ENCODE measurements around the gene THEM4.

THEM4 gene

DNA sequence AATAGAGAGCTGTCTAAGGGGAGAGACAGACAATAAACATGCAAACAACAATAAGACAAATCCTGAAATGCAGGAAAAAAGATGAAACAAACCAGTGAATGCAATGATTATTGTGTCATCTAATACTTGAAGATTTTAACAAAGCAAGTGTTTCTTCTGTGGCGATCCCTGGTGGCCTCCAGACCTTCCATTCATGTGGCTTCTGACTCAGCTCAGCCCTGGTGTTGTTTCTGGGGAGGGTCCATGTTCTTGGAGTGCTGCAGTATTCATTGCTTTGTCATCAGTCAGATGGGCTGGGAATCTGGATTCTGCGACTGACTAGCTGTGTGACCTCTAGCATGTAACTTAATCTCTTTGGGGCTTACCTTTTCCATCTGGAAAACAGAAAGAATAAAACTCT lies 68.2 kb downstream of the THEM4 start:
- TF ChIP-seq GATA3 (IDR thresholded peaks at IDR 0.05; ENCODE audit: low read depth, low read length) = no peak
- TF ChIP-seq GATA2 (IDR thresholded peaks at IDR 0.05; ENCODE audit: low read depth, low read length) = no peak

- no peak for TF ChIP-seq GATA3 (IDR thresholded peaks at IDR 0.05; ENCODE audit: low read depth, low read length)
- TF ChIP-seq GATA2 (IDR thresholded peaks at IDR 0.05; ENCODE audit: low read depth, low read length) = no peak
Measured at GRCh38 chr1:151840421-151840820, 68.9 kb downstream of the THEM4 start.

DNA sequence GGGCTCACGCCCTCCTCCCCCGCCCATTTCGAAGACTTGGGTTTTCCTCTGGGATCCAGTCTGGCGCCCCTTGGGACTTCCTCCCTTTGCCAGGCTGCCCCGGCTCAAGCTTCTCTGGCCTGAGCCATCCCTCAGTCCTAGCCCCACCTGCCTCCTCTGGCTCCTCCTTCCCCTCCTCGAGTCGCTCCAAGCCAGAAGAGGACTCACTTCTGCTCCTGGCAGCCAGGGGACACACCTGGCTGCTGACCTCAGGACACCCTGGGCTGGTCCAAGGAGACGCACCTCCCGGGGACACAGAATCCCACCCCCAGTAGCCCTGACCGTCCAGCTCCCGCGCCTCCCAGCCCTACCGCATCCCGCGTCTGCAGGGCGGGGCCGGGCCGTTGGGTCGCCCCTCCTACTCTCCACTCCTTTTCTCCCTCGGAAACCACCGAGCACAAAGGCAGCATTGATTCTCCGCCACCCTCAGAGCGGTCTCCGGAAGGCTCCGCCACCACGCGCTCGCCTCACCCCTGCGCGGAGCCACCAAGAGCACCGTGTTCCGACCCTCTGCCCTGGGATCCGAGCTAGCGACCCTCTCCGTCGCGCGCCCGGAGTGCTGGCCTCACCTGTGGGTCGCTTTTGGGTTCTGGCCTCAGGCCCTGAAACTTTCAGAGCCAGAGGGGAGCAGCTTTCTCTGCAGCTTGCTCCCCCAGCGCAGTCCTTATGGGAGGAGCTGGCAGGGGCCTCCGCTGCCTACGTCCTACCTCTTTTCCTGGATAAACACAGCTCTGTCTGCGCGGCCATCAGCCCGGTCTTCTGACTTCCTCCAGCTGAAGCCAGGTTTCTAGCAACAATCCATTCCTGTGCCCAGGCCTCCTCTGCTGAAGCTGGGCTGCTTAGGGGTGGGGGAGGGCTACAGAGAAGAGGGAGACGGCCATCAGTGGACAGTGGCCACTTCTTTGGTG lies 69.6 kb downstream of the THEM4 start, which contains the start of gene C2CD4D:
C2CD4D (minus strand) TSS at position 364 of the 947 bp plus-strand sequence. CDS start 831 bp downstream, outside the sequence.
- no peak for TF ChIP-seq GATA3 (IDR thresholded peaks at IDR 0.05; ENCODE audit: low read depth, low read length)
- TF ChIP-seq GATA2 (IDR thresholded peaks at IDR 0.05; ENCODE audit: low read depth, low read length) = no peak

- TF ChIP-seq GATA3 (IDR thresholded peaks at IDR 0.05; ENCODE audit: low read depth, low read length) (no peak), GATA2 (IDR thresholded peaks at IDR 0.05; ENCODE audit: low read depth, low read length) (no peak)
Measured at GRCh38 chr1:151839082-151839412, 70.3 kb downstream of the THEM4 start.

DNA sequence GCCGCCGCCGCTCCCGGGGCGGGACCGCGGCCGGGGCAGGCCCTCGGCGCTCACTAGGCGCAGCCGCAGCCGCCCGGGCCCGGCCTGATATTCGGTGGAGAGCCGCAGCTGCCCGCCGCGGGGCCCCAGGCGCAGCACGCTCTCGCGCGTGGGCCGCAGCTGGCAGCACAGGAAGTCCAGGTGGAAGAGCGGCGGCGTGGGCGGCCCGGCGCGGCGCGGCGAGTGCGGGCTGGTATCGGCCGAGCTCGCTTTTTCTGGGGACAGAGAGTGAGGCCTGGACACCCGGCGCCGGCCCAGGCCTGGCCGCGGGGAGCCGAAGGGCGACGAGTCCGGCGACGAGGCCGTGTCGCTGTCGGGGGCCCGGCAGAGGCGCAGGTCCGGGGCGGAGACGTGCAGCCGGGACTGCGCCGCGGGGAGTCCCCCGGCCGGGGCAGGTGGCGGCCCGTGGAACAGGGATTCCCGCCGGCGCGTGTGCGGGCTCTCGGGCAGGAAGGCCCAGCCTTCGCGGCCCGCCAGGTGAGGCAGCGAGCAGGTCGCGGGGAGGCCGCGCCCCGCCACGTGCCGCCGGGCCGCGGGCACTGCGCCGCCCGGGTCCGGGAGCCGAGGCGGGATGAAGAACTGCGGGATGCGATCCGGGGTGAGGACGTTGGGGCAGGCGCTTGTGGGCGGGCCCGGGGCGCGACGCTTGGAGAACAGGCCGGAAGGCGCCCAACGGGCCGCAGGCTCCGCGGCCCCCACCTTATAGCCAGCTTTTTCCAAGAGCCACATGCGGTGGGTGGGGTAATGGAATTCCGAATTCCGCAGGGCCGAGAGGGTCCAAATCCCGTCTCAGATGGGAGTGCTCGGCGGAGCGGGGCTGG lies 70.9 kb downstream of the THEM4 start:
- no peak for TF ChIP-seq GATA3 (IDR thresholded peaks at IDR 0.05; ENCODE audit: low read depth, low read length)
- no peak for TF ChIP-seq GATA2 (IDR thresholded peaks at IDR 0.05; ENCODE audit: low read depth, low read length)

GRCh38 chr1:151837884-151838221 lies 71.5 kb downstream of the THEM4 start:
- TF ChIP-seq GATA3 (IDR thresholded peaks at IDR 0.05; ENCODE audit: low read depth, low read length) = no peak
- no peak for TF ChIP-seq GATA2 (IDR thresholded peaks at IDR 0.05; ENCODE audit: low read depth, low read length)

DNA sequence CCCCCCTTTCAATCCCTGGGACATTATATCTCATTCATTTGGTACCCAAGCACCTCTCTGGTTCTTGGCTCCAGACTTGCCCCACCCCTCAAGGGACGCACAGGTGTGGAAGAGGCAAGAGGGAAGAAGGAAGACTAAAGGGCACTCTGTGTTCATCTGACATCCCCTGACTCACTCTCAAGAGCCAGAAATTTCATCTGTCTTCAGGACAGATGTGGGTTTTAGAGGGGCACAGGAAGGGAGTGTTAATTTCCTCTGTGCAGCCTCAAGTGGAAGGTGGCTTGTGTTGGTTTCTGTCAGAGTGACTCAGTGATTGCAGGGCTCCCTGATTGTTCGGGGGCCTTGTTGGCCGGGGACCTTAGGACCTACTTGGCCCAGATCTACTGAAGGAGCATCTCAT lies 72.1 kb downstream of the THEM4 start:
- TF ChIP-seq GATA2 (IDR thresholded peaks at IDR 0.05; ENCODE audit: low read depth, low read length) = no peak
- no peak for TF ChIP-seq GATA3 (IDR thresholded peaks at IDR 0.05; ENCODE audit: low read depth, low read length)

DNA sequence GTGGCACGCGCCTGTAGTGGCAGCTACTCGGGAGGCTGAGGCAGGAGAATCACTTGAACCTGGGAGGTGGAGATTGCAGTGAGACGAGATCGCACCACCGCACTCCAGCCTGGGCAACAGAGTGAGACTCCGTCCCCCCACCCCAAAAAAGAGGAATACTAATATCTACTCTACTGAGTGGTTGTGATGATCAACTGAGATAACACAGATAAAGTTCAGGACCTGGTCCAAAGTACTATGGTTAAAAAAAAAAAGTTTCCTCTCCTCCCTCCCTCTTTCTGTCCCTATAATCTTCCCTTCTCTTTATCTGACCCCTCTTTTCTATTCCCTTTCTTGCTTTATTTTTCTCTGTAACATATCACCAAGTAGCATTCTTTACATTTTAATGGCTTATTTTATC lies 73.7 kb downstream of the THEM4 start:
- no peak for TF ChIP-seq GATA2 (IDR thresholded peaks at IDR 0.05; ENCODE audit: low read depth, low read length)
- no peak for TF ChIP-seq GATA3 (IDR thresholded peaks at IDR 0.05; ENCODE audit: low read depth, low read length)

- no peak for TF ChIP-seq GATA2 (IDR thresholded peaks at IDR 0.05; ENCODE audit: low read depth, low read length)
- no peak for TF ChIP-seq GATA3 (IDR thresholded peaks at IDR 0.05; ENCODE audit: low read depth, low read length)
Measured at GRCh38 chr1:151834239-151834638, 75.1 kb downstream of the THEM4 start.

DNA sequence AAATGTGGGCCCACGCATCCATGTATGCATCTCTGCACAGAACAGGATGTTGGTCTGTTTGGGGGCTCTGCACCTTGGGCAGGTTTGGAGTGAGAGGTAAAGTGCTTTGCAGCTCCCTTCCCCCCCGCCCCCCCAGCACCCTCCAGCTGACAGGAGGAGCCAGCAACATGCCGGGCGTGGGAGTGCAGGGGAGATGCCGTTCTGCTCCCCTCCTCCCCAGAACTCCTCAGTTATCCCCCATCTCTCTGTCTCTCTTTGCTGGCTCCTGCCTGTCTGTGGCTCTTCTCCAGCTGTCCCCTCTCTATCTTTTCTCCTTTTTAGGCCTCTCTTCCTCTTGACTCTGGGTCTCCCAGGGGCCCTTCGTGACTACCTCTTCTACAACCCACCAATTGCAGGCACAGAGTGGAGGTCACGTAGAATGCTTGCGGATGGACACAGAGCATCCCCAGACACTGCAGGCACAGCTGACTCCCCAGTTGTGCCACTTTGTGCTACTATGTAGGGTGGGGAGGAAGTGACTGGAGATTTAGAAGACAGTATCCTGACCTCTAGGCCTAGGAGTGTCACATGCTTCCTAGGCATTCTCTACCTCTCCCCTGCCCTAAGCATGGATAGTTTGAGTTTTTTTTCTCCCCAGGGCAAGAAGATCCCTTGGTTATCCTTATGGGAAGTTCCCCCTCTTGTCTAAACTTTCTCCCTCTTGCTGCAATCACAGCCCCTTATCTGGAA lies 76.0 kb downstream of the THEM4 start:
- TF ChIP-seq GATA3 (IDR thresholded peaks at IDR 0.05; ENCODE audit: low read depth, low read length) = no peak
- no peak for TF ChIP-seq GATA2 (IDR thresholded peaks at IDR 0.05; ENCODE audit: low read depth, low read length)

- TF ChIP-seq GATA3 (IDR thresholded peaks at IDR 0.05; ENCODE audit: low read depth, low read length) = no peak
- TF ChIP-seq GATA2 (IDR thresholded peaks at IDR 0.05; ENCODE audit: low read depth, low read length) = no peak; the same call in 1 of the 2 replicates
Measured at GRCh38 chr1:151832318-151832980, 76.9 kb downstream of the THEM4 start.

- TF ChIP-seq GATA2 (IDR thresholded peaks at IDR 0.05; ENCODE audit: low read depth, low read length) (no peak), GATA3 (IDR thresholded peaks at IDR 0.05; ENCODE audit: low read depth, low read length) (no peak)
Measured at GRCh38 chr1:151831605-151832004, 77.7 kb downstream of the THEM4 start, which contains the start of gene RORC. RORC (minus strand) TSS chr1:151831802; CDS start chr1:151831764, 38 bp downstream.

DNA sequence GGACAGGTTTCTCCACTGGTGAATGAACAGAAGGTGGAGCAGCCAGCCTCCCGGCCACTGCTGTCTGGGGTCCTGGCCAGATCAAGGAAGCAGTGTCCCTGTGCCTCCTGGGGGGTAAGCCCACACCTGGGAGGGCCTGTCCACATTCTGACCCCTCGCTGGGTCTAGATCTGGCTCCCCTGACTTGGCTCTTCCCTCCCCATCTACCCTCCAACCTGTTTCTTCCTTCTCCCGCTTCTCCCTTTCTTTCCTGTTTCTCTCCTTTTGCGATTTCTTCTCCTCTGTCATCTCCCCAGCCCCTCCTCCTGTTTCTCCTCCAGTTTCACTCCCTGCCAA lies 78.1 kb downstream of the THEM4 start:
- no peak for TF ChIP-seq GATA2 (IDR thresholded peaks at IDR 0.05; ENCODE audit: low read depth, low read length)
- no peak for TF ChIP-seq GATA3 (IDR thresholded peaks at IDR 0.05; ENCODE audit: low read depth, low read length)
